Measurements from ENCODE around the gene HOXB2.

- TF ChIP-seq CTCF (conservative IDR thresholded peaks at IDR 0.05; ENCODE audit: low read length) (no peak), EZH2phosphoT487 (IDR thresholded peaks at IDR 0.05; ENCODE audit: borderline replicate concordance) (no peak)
These were observed 16.6 kb downstream of the HOXB2 start for GRCh38 chr17:48528153-48528935.
